GM12875 (cell line): ENCODE results near the gene CDC25C.

Experiments used
- H3K4me3 ChIP-seq: one replicate; pipeline ENCODE4 v1.5.1; 2011; ENCODE audit warnings: low read depth, low read length, control low read depth
- TF ChIP-seq, protein P1 (sequence below): IDR thresholded peaks from 2 replicates; pipeline ENCODE4 v1.5.1; 2011; ENCODE audit warnings: low read depth, mild to moderate bottlenecking, control low read depth, inconsistent platforms, low read length, moderate library complexity, borderline replicate concordance; ENCODE audit not compliant: insufficient read depth

The CDC25C gene

DNA sequence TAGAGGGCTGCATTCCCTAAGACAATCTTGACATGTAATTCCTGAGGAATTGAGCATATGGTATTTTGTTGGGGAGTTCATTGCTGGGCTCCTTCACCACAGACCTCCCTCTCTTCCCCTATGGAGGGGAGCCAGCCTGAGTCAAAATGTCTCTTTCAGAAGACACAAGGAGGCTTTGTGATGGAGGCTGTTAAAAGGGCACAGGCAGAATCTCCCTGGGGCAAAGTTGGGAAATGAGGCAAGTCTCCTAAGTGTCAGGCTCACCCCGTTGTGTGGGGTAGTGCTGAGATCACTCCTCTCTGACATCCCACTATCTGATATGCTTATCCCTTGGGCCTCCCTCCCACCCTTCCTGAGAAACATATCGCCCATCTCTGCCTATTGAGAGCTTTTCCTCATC, 87.8 kb downstream of the CDC25C start:
- no peak overlapping the region for H3K4me3 ChIP-seq
- TF ChIP-seq, protein P1, sequence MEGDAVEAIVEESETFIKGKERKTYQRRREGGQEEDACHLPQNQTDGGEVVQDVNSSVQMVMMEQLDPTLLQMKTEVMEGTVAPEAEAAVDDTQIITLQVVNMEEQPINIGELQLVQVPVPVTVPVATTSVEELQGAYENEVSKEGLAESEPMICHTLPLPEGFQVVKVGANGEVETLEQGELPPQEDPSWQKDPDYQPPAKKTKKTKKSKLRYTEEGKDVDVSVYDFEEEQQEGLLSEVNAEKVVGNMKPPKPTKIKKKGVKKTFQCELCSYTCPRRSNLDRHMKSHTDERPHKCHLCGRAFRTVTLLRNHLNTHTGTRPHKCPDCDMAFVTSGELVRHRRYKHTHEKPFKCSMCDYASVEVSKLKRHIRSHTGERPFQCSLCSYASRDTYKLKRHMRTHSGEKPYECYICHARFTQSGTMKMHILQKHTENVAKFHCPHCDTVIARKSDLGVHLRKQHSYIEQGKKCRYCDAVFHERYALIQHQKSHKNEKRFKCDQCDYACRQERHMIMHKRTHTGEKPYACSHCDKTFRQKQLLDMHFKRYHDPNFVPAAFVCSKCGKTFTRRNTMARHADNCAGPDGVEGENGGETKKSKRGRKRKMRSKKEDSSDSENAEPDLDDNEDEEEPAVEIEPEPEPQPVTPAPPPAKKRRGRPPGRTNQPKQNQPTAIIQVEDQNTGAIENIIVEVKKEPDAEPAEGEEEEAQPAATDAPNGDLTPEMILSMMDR = no peak

DNA sequence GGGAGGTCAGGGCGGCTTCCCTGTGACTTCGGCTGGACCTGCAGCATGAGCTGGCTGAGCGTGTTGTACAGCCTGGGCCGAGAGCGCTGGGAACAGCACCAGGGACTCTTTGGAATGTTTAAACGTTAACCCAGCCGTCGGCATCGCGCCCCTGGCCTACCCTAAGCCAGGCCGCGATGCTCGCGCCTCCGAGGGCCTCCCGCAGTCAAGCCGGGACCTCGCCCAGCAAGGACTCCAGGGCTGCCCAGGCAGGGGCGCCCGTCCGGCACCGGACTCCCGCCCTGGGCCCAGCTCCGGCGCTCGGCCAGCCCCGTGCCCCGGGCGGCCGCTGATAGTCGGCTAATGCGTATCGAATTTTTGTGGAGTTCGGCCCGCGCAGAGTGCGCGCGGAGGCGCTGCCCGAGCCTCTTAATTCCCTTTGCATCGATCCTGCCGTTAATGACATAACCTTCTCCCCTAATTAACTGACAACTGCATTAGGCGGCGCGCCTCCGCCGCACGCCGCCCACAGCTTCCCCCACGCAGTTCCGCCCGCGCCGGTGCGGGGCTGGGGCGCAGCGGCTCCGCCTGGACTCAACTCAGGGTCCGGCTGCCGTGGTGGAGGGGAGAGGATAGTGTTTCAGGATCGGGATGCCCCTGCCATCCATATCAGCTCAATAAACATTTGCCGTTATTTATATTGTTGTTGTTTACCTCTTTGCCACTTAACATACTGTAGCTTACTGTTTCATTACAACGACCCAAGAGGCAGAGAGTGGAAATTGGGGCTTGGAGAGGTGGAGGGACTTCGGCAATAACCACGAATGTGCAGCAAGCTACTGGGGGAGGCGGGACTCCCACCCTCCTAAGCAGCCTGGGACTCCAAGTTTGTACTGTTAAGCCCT, 89.7 kb downstream of the CDC25C start:
- TF ChIP-seq, protein P1 = no peak
- no peak overlapping the region for H3K4me3 ChIP-seq

GRCh38 chr5:138240650-138241385, 90.8 kb downstream of the CDC25C start:
- TF ChIP-seq, protein P1 = no peak
- no peak overlapping the region for H3K4me3 ChIP-seq

- no peak overlapping the region for H3K4me3 ChIP-seq
- TF ChIP-seq, protein P1 = no peak
Measured at GRCh38 chr5:138238034-138238433, 93.6 kb downstream of the CDC25C start.
